Activated CD4-positive, alpha-beta T cell treated with anti-CD3 and anti-CD28 coated beads for 24 hours (primary cell): ENCODE data around the gene FIBCD1.
A peak's percentile ranks its signal among the peaks of the same experiment; 100 is the strongest.

Experiments used
- DNase-seq, 2 donors: peaks; one replicate each; pipeline ENCODE4 v3.0.0-alpha.2; 2020; ENCODE audit warnings: low read depth in 2 of 2

FIBCD1 gene

DNA sequence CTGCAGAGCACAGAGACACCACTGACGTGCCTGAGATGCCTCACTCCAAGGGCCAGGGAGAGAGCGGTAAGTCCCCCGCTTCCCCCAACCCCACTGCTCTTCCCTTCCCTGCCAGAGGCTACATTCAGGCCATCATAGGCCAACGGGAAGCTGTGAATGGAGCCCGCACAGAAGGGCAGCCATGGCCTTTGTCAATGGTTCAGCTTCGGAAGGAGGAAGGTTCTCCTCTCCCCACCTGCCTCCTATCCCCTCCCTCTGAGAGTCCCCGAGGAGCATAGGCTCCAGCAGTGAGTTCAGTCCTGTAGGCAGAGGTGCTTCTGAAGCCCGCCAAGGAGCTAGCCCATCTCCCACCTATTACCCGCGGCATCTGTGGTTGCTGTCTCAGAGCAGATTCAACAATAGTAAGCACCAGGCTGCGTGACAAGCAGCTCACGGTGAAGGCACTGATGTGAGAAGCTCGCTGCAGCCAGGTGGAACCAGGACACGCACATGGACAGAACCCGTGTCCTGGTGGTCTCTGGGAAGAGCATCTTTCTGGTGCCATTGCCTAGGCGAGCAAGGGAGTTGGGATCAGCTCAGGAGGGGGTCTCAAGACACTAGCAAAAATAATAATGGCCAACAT, 58.3 kb downstream of the FIBCD1 start:
- no peak for DNase-seq

DNA sequence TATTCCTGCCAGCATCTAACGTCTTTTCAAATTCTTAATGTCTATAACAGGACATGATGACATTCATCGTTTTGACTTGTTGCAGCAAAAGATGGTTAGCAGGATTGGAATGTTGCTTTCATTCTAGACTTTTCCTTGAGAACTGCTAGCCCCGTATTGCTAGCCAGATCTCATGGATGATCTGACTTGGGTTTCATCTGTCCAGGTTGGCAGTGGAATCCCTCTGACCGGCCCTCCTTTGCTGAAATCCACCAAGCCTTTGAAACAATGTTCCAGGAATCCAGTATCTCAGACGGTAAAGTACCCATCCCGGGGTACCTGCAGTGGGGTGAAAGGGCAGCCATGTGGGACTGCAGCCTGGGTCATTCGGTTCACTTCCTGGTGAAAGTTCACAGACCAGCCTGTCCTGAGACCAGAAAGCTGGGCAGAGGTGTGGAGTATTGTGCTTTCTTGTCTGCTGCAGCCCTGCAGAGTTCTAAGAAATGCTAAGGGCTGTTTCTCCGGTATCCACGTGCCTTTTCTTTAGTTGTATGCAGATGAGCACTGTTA, 59.1 kb downstream of the FIBCD1 start:
- DNase-seq: no peak

DNA sequence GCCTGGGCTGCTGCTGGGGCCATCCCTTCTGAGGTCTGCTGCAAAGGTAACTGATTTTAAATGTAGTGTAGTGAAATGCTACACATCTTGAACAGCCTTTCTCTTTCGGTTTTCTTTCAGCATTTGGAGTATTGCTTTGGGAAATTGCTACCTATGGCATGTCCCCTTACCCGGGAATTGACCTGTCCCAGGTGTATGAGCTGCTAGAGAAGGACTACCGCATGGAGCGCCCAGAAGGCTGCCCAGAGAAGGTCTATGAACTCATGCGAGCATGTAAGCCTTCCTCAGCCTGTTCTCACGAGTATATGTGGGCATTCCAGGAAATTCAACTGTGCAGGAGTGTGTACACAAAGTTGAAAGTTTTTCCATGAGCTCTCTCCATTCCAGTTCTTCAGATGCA, 60.8 kb downstream of the FIBCD1 start:
- DNase-seq: no peak

DNA sequence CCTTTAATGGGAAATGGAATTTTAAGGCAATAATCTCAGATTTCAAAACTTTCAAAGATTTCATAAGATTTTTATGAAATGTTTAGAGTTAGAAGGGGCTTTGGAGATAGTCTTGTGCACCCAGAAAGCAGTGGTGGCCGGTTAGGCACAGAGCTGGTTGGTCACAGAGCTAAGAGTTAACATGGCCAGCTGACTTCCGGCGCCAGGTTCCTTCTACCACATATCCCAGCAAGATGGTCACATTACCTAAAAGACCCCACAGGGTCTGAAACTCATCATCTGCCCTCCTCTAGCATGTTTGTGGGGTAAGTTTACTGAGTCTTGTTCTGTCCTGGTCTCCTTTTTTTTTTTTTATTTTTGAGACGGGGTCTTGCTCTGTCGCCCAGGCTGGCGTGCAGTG, 61.7 kb downstream of the FIBCD1 start:
- DNase-seq: no peak

DNA sequence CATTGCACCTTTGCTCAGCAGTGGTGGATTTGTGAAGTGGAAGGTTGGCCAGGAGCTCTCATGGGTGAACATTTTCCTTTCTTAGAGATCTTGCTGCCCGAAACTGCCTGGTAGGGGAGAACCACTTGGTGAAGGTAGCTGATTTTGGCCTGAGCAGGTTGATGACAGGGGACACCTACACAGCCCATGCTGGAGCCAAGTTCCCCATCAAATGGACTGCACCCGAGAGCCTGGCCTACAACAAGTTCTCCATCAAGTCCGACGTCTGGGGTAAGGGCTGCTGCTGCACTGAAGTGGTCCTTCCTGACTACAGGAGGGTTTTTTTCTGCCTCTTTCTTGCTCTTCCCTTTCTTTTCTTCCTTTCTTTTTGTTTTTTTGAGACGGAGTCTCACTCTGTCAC, 64.3 kb downstream of the FIBCD1 start:
- DNase-seq: no peak

DNA sequence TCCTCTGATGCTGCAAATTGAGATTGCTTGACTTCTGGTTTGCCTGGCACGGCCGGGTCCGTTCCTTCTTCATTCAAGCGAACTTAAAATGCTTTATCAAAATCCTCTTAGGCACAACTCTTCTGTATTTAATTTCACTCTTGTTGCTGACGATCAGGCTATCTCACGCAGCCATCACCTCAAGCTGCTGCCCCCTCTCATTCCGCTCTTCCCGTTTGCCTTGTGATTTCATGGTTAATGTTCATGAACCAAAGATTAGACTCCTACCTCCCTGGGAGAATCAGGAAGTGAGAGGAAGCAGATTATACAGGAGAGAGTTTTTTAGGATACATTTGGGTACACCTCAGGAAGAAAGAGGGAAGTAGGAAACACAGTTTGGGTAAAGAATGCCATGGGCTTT, 65.1 kb downstream of the FIBCD1 start:
- DNase-seq: no peak

DNA sequence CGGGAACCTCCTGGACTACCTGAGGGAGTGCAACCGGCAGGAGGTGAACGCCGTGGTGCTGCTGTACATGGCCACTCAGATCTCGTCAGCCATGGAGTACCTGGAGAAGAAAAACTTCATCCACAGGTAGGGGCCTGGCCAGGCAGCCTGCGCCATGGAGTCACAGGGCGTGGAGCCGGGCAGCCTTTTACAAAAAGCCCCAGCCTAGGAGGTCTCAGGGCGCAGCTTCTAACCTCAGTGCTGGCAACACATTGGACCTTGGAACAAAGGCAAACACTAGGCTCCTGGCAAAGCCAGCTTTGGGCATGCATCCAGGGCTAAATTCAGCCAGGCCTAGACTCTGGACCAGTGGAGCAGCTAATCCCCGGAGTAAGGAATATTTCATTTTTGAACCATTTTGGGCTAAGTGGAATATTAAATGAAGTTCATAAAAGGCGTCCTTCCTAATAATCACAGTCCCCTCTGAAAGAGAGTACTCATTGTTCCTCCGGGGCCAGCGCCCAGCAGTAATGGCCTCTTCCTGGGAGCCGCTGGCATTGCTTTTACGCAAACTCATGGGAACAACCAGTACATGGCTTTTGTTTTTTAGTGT, 66.0 kb downstream of the FIBCD1 start:
- DNase-seq: no peak

DNA sequence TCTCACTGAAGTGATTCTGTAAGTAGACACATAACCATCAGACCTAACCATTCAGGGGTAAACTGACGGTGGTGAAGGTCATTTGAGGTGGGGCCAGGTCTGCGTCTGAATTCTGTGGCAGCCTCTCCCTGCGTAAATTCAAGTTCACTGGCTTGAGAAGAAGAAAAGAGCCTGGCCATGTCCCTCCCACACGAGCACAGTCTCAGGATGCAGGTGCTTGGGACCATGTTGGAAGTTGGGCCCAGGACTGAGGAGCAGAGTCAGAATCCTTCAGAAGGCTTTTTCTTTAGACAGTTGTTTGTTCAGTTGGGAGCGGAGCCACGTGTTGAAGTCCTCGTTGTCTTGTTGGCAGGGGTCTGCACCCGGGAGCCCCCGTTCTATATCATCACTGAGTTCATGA, 66.5 kb downstream of the FIBCD1 start:
- DNase-seq: no peak

DNA sequence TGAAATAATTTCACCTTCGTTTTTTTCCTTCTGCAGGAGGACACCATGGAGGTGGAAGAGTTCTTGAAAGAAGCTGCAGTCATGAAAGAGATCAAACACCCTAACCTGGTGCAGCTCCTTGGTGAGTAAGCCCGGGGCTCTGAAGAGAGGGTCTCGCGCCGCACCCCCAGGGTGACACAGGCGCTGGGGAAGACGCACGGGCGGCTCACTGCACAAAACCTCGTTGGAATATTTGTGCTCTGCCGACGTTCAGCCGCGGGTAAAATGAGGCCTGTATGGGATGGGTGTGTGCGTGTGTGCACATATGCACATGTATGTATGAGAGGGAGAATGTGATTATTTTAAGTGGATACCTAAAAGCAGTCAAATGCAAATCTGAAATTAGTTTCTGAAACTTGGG, 67.0 kb downstream of the FIBCD1 start:
- no peak for DNase-seq

DNA sequence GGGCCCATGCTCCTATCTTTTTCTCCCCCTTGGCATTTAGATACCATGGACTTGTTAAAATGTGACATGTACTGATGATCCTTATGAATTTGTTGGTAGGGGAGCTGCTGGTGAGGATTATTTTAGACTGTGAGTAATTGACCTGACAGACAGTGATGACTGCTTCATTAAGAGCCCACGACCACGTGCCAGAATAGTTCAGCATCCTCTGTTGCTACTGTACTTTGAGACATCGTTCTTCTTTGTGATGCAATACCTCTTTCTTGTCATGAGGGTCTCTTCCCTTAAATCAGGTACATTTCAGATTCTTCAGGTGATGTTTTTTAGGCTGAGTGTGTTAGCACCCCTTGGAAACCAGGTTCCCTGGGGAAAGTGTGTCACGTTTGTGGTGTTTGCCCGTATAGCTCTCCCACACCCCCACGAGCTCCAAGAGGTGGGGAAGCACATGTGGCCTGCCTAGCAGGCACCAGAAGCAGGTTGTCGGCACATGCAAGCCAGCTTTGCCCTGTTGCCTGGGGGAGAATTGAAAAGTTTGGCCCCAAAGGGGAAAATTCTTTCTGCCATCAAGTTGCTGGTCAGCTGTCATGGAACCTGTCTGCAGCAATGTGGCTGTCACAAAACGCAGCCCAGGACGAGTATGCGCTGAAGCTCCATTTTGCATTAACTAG, 67.5 kb downstream of the FIBCD1 start:
- DNase-seq: no peak

DNA sequence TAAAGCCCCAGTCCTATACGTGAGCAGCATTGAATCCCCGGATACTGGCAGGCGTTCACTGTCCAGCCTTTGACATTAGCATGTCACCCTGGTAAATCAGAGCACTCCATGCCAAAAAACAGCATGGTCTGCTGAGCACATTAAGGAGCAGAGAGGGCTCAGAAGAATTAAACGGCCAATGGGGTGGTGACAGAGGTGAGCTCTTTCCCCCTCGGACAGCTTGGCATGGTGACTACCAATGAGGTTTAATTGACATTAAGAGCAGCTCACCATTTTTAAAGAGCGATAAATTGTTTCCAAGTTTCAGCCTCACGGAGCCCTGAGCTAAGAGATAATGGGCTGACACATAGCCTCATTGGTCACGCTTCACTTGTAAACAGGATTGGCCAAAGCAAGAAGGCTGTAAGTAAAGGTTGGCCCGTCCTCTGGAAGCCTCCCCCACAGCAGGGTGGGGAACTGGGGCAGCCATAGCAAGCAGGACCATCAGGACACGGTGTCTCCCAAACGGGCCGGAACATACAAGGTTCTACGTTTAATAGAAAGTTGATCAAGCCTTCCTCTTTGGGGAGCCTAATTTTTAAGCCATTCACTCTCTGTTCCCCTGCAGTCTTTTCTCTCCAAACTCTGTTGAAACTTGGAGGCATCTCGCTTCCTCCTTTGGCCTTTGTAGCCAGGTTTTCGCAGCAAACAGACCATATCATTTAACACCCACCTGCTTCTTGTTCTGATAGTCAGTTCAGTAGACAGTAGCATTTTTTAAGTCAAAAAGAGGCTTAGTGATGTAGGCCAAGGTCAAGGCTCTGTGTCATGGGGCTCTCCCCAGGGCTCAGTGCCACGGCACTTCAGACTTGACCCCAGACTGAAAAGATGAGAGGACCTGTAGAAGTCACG, 68.3 kb downstream of the FIBCD1 start:
- no peak for DNase-seq

DNA sequence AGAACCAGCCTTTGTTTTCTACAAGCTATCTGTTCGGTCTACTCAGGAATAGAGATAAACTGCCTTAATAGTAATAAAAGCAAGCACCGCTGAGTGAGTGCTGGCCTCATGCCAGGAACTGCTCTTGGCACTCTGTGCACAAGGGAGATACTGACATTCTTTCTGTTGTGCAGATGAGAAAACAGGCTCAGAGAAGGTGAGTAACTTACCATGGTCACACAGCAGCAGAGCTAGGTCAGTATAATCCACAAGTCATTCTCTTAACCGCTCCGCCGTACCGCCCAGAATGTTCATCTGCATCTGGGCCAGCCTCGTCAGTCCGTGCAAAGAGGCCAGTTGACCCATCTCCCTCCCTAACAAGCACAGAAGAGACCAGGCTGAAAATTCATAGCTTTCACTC, 69.8 kb downstream of the FIBCD1 start:
- no peak for DNase-seq

DNA sequence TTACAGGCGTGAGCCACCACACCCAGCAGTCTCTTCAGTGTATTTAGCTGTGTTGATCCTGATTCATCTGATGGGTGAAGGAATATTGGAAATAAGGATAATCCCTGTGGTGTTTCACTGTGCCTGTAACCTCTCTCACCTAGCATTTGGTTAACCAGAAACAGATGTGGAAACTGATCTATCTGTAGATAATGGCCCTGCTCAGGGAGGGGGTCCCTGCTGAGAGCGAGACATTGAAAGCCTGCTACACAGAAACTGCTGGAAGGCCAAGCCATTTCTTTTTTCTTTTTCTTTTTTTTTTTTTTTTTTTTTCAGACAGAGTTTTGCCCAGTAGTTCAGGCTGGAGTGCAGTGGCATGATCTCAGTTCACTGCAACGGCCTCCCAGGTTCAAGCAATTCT, 70.8 kb downstream of the FIBCD1 start:
- DNase-seq: no peak

DNA sequence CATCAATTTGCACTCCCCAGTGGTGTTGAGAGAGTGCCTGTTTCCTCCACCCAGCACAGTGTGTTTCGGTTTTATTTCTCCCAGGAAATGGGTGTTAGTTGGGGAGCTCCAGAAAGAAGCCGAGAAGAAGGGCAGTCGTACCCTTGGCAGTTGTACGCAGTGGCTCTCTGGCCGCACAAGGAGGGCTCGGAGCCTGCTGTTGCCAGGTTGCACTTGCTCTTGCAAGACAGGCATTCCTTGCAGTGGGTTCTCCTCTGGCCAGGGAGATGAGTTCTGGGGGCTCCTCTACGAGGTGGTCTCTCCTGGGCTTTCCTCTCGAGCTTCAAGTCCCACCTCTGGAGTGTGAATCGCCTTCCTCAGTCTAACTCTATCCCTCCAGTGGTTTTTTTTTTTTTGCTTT, 71.5 kb downstream of the FIBCD1 start:
- DNase-seq: no peak

DNA sequence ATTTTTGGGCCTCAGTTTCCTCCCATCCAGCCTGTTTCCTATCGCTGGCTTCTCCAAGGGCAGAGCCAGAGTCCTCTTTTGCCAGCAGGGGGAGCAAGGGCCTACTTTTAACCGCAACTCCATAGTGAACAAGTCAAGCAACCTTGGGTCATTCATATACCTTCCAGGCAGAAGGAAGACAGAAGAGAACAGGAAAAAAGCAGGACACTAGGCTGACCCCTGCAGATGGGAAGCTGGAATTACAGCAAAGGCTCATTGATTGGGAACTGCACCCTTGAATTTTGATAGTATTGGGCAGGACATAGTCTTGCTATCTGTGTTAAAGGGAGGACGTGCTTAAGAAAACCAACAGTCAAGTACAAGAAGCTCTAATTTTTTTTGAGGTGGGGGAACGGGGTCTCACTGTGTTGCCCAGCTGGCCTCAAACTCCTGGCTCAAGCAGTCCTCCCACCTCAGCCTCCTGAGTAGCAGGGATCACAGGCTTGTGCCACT, 72.5 kb downstream of the FIBCD1 start:
- peak; percentile 32 to 43 for DNase-seq

DNA sequence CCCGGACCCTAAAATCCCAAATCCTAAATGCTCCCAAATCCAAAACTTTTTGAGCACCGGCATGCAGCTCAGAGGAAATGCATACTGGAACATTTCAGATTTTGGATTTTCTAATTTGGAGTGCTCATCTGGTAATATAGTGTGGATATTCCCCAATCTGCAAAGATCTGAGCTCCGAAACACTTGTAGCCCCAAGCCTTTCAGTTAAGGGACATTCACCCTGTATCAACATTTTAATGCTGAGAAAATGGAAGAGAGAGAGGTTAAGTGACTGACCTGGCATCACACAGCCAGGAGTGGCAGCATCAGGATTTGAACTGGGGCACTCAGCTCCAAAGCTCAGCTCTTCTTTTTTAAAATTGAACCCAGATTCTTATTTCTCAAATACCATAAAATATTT, 73.1 kb downstream of the FIBCD1 start:
- DNase-seq: no peak

DNA sequence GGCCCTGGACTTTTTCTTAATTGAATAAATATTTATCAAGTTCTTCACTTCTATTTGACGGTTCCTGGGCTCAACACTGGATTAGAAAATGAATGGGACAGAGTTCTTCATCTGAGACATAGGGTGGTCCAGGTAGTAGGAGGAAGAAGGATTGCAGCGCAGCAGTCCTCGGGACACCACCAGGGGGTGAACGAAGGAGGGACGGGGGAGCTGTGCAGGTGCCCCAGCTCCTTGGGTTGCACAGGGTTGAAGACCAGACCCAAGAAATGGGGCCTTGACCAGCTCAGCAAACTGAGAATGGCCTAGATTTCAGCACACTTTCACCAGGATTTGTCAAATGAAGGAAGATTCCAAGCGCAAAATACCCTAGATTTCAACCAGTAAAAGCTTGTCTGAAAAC, 74.5 kb downstream of the FIBCD1 start:
- DNase-seq: no peak

DNA sequence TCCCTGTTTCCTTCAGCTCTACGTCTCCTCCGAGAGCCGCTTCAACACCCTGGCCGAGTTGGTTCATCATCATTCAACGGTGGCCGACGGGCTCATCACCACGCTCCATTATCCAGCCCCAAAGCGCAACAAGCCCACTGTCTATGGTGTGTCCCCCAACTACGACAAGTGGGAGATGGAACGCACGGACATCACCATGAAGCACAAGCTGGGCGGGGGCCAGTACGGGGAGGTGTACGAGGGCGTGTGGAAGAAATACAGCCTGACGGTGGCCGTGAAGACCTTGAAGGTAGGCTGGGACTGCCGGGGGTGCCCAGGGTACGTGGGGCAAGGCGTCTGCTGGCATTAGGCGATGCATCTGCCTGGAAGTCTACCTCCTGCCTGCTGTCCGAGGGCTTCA, 76.3 kb downstream of the FIBCD1 start:
- no peak for DNase-seq

DNA sequence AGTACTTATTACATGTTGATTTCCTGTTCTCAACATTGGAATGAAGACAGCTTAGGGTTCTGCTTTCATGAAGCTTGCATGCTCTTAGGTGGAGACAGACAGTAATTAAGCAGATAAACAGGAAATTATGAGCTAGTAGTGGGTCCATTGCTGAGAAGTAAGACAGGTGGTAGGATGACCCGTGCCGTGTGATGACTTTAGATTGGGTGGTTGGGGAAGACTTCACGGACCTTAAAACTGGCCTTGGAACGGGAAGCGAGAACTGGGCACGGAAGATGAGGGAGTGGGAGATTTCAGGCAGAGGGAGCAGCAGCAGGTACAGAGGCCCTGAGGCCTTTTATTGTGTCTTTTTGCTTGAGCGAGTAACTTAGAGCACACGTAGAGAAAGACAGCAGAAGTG, 76.8 kb downstream of the FIBCD1 start:
- DNase-seq: no peak

DNA sequence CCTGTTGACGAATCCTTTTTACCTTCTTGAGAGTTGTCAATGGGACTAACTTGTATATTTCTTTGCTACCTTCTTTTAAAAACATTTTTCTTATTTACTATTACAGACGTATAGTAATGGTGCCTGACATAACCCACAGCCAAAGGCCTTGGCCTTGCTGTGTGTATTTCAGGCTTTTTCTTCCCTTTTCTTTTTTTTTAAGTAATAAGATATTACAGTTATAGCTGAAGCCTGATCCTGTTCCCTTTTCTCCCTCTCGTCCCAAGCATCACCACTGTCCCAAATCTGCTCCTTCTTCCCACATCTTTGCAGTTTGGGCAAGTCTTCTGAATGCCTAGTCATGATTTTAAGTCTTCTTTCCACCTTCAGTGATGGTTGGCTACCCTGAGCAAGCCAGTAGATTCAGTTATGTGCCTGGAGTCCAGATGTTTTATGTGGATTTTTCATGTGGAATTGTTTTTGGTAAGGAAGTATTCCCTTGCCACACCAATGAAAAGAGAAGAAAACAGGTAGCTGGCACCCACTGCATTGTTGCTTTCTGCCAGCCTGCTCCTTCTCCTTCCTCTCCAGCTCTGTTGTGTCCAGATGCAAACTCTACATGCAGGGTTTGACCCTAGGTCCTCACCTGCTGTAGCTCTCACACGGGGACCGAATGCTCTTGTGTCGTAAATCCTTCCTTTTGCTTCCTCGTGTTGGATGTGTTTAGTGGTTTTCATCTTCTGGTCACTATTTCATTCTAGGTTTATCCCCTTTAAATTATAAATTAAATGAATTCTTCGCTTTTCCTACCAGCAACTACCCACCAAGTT, 77.5 kb downstream of the FIBCD1 start:
- DNase-seq: no peak
